Cardiac muscle cell (in vitro differentiated cells and primary cell): ENCODE data around the gene OGG1. TPM values are rescaled to one million over a fixed set of nuclear protein-coding genes. Genes with fewer than 3 reads are reported as not detected.

ENCODE experiments used
- DNase-seq, 2 donors: peaks; one replicate each; pipeline versions ENCODE4 v3.0.0 to v3.0.0-alpha.2; 2010 to 2017; ENCODE audit warnings: low read depth in 1 of 2, low spot score in 1 of 2
- H3K27ac ChIP-seq: fragments of 200-600 bp; sonication (generic); 2 replicates; pipeline ENCODE4 v1.5.1; 2016
- H3K27me3 ChIP-seq: fragments of 200-600 bp; sonication (generic); 2 replicates; pipeline ENCODE4 v1.6.0; 2016; ENCODE audit warnings: control low read depth
- H3K36me3 ChIP-seq: fragments of 200-600 bp; sonication (generic); 2 replicates; pipeline ENCODE4 v1.5.1; 2016; ENCODE audit warnings: control low read depth
- H3K4me1 ChIP-seq: fragments of 200-600 bp; sonication (generic); 2 replicates; pipeline ENCODE4 v1.8.1; 2017; ENCODE audit warnings: low read depth, mild to moderate bottlenecking, mixed run types
- H3K4me3 ChIP-seq: fragments of 200-600 bp; sonication (generic); 2 replicates; pipeline ENCODE4 v1.5.1; 2016; ENCODE audit warnings: mild to moderate bottlenecking
- H3K9me3 ChIP-seq: fragments of 200-600 bp; sonication (generic); 2 replicates; pipeline ENCODE4 v1.5.1; 2017; ENCODE audit warnings: low read depth, mild to moderate bottlenecking, control low read depth
- polyA plus RNA-seq: library from polyadenylated mRNA; unstranded; fragments of >200 nt; fragmentation: Nextera tagmentation; extraction: Ambion mirVana; gene quantifications from 2 replicates; pipeline ENCODE4 v1.2.1, GENCODE V29; 2016
- total RNA-seq: library from RNA; depleted of rRNA; stranded (reverse); fragments of >200 nt; gene quantifications from 2 replicates; pipeline ENCODE4 v1.2.3, GENCODE V29; 2016
- TF ChIP-seq, protein P1 (sequence below): IDR thresholded peaks from 2 replicates; pipeline ENCODE4 v1.5.1; 2012; ENCODE audit warnings: low read depth, mild to moderate bottlenecking, low read length

OGG1 gene
- total and polyA plus RNA-seq, 2 experiments from 2014 or later, result 32.1 to 45.9 TPM

GRCh38 chr3:9765865-9766264 is 16.1 kb downstream of the OGG1 start:
- Histone ChIP-seq H3K4me1 (no peaks in the 10 kb centered on the region), H3K27me3 (no peaks in the 10 kb centered on the region), H3K9me3 (no peaks in the 10 kb centered on the region), H3K4me3 (no peak overlapping the region), H3K36me3 (no peaks in the 10 kb centered on the region), H3K27ac (no peak overlapping the region)
- TF ChIP-seq, protein P1, sequence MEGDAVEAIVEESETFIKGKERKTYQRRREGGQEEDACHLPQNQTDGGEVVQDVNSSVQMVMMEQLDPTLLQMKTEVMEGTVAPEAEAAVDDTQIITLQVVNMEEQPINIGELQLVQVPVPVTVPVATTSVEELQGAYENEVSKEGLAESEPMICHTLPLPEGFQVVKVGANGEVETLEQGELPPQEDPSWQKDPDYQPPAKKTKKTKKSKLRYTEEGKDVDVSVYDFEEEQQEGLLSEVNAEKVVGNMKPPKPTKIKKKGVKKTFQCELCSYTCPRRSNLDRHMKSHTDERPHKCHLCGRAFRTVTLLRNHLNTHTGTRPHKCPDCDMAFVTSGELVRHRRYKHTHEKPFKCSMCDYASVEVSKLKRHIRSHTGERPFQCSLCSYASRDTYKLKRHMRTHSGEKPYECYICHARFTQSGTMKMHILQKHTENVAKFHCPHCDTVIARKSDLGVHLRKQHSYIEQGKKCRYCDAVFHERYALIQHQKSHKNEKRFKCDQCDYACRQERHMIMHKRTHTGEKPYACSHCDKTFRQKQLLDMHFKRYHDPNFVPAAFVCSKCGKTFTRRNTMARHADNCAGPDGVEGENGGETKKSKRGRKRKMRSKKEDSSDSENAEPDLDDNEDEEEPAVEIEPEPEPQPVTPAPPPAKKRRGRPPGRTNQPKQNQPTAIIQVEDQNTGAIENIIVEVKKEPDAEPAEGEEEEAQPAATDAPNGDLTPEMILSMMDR, result no peak
- DNase-seq, result no peak

- no peak for DNase-seq
- Histone ChIP-seq H3K4me3 (no peak overlapping the region), H3K27ac (no peak overlapping the region), H3K36me3 (no peaks in the 10 kb centered on the region), H3K27me3 (no peaks in the 10 kb centered on the region), H3K4me1 (no peaks in the 10 kb centered on the region), H3K9me3 (no peaks in the 10 kb centered on the region)
- TF ChIP-seq, protein P1, result no peak
These were observed 17.7 kb downstream of the OGG1 start for GRCh38 chr3:9767418-9767817.

DNA sequence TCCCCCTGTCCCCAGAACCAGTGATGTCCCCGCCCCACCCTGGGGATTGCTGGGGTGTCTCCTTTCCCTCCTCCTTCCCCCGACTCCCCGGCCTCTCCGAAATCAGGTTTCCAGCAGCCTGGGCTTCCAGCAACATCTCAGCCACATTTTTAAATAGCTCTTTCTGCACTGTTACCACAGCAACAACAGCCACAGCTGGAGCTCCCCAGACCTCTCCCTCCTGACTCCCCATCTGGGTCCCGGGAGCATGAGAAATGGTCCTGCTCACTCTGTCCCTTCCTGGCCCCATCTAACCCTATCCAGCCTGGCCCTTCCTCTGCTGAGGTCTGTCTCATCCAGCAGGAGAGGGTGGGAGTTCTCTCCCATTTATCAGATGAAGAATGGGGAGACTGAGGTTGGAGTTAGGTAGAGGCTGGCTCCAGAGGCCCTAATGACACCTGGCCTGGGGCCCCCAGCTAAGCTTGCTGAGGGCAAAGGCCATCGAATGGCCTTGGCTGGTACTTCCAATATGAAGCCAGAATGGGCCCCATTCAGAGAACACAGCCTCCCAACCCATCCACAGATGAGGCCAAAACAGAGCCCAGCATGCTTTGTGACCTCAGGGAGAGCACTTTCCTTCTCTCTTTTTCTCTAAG is 18.5 kb downstream of the OGG1 start:
- TF ChIP-seq, protein P1, result no peak
- no peaks in the 10 kb centered on the region for H3K4me1 ChIP-seq
- no peak for DNase-seq

GRCh38 chr3:9769012-9769411 is 19.3 kb downstream of the OGG1 start:
- Histone ChIP-seq H3K27me3 (no peaks in the 10 kb centered on the region), H3K4me1 (no peaks in the 10 kb centered on the region), H3K9me3 (no peaks in the 10 kb centered on the region), H3K27ac (no peak overlapping the region), H3K36me3 (no peaks in the 10 kb centered on the region), H3K4me3 (no peak overlapping the region)
- TF ChIP-seq, protein P1, result no peak
- DNase-seq, result no peak

More for the DNA sequence above, 18.5 kb downstream of the OGG1 start:
- H3K27ac ChIP-seq, result no peak overlapping the region
- H3K9me3 ChIP-seq, result no peaks in the 10 kb centered on the region
- H3K4me3 ChIP-seq, result no peak overlapping the region
- no peaks in the 10 kb centered on the region for H3K36me3 ChIP-seq
- no peaks in the 10 kb centered on the region for H3K27me3 ChIP-seq

GRCh38 chr3:9769426-9770275 is 19.9 kb downstream of the OGG1 start, which contains the start of gene CAMK1:
Gene CAMK1, minus strand, starts transcription at chr3:9769947. Its CDS starts 2,198 bp downstream, at chr3:9767749.
- H3K4me1 ChIP-seq, result no peaks in the 10 kb centered on the region
- peak; percentile 78 to 88 for DNase-seq
- H3K36me3 ChIP-seq, result no peaks in the 10 kb centered on the region
- no peak within 1 kb of the TSS for H3K27ac ChIP-seq
- H3K9me3 ChIP-seq, result no peaks in the 10 kb centered on the region
- TF ChIP-seq, protein P1, result no peak
- H3K27me3 ChIP-seq, result no peaks in the 10 kb centered on the region
- peak within 1 kb of the TSS; percentile 17 for H3K4me3 ChIP-seq
